Adrenal gland (tissue), 5 donors: ENCODE data around the gene BAHCC1.

Experiments used
- CTCF ChIP-seq, 6 experiments: fragments of 450-650 bp in 4 of 6; fragments of 200-600 bp in 2 of 6; sonication (generic) in 1 of 6; IDR thresholded peaks; 1 replicate in 5 of 6; 2 replicates in 1 of 6; pipeline versions ENCODE4 v1.5.1 to v1.8.0; 2016 to 2021; ENCODE audit warnings: antibody characterized with exemption in 6 of 6, mild to moderate bottlenecking in 2 of 6, moderate library complexity in 1 of 6
- POLR2A ChIP-seq, 2 donors: fragments of 450-650 bp; IDR thresholded peaks; one replicate each; pipeline ENCODE4 v1.6.1; 2017; ENCODE audit warnings: antibody characterized with exemption in 2 of 2, mild to moderate bottlenecking in 2 of 2, moderate library complexity in 1 of 2
- donor health status: DM: no; HTN: no; CAD: no.

GRCh38 chr17:81474958-81475357 is 79.7 kb downstream of the BAHCC1 start:
- no peak for TF ChIP-seq CTCF (IDR thresholded peaks at IDR 0.05)
- TF ChIP-seq POLR2A (IDR thresholded peaks at IDR 0.05): no peak
